Gastroesophageal sphincter (tissue), 4 donors: ENCODE results near the gene SLC18A3. TPM values are rescaled to one million over a fixed set of nuclear protein-coding genes. Genes with fewer than 3 reads are reported as not detected.
A peak's percentile ranks its signal among the peaks of the same experiment; 100 is the strongest.

Source experiments
- ATAC-seq: fragments of 150-250 bp; one replicate; pipeline ENCODE4 v1.9.1; 2016; ENCODE audit warnings: mild to moderate bottlenecking, moderate library complexity
- H3K27ac ChIP-seq, 4 donors: fragments of 200-600 bp; sonication (generic) in 3 of 4; 1 replicate in 3 of 4; 2 replicates in 1 of 4; pipeline ENCODE4 v1.5.1; 2016 to 2019
- H3K27me3 ChIP-seq: fragments of 200-600 bp; sonication (generic); one replicate; pipeline ENCODE4 v1.5.1; 2019
- H3K36me3 ChIP-seq, 2 donors: fragments of 200-600 bp; sonication (generic); one replicate each; pipeline ENCODE4 v1.5.1; 2019; ENCODE audit warnings: control low read depth in 1 of 2
- H3K4me1 ChIP-seq, 3 donors: fragments of 200-600 bp; sonication (generic); 1 replicate in 2 of 3; 2 replicates in 1 of 3; pipeline ENCODE4 v1.5.1; 2016 to 2019; ENCODE audit warnings: control low read depth in 2 of 3
- H3K4me3 ChIP-seq, 2 donors: fragments of 200-600 bp; sonication (generic); one replicate each; pipeline ENCODE4 v1.5.1; 2019; ENCODE audit warnings: mild to moderate bottlenecking in 1 of 2, moderate library complexity in 1 of 2
- H3K9me3 ChIP-seq, 3 donors: fragments of 200-600 bp; sonication (generic); one replicate each; pipeline ENCODE4 v1.5.1; 2017 to 2019; ENCODE audit warnings: control low read depth in 2 of 3
- CTCF ChIP-seq, 4 experiments: fragments of 200-600 bp in 2 of 4; fragments of 450-650 bp in 2 of 4; sonication (generic) in 1 of 4; IDR thresholded peaks; one replicate each; pipeline ENCODE4 v1.5.1; 2017 to 2019; ENCODE audit warnings: antibody characterized with exemption in 4 of 4, mild to moderate bottlenecking in 2 of 4, moderate library complexity in 2 of 4
- EP300 ChIP-seq: sonication (generic); formaldehyde crosslinking; IDR thresholded peaks from one replicate; pipeline ENCODE4 v1.6.1; 2017; ENCODE audit warnings: antibody characterized with exemption, mild to moderate bottlenecking
- POLR2A ChIP-seq, 2 donors: fragments of 450-650 bp; IDR thresholded peaks; one replicate each; pipeline ENCODE4 v1.6.1; 2017; ENCODE audit warnings: antibody characterized with exemption in 2 of 2, mild to moderate bottlenecking in 2 of 2, moderate library complexity in 1 of 2
- POLR2AphosphoS5 ChIP-seq: sonication (generic); formaldehyde crosslinking; IDR thresholded peaks from one replicate; pipeline ENCODE4 v1.6.1; 2017; ENCODE audit warnings: antibody characterized with exemption
- WGBS, 2 donors: methylation state at CpG; one replicate each; pipeline ENCODE4 v1.1.5; 2018; ENCODE audit warnings: low coverage in 1 of 2; 5-methylcytosine and 5-hydroxymethylcytosine counted together
- total RNA-seq, 4 donors: library from RNA; depleted of rRNA; stranded (reverse); fragments of >200 nt; gene quantifications; one replicate each; pipeline ENCODE4 v1.1.0, GENCODE V29; 2016

Gene SLC18A3
- total RNA-seq, 4 donors from 2014 or later, result 0.12 to 1.7 (median 1.5) TPM; not detected in 1

DNA sequence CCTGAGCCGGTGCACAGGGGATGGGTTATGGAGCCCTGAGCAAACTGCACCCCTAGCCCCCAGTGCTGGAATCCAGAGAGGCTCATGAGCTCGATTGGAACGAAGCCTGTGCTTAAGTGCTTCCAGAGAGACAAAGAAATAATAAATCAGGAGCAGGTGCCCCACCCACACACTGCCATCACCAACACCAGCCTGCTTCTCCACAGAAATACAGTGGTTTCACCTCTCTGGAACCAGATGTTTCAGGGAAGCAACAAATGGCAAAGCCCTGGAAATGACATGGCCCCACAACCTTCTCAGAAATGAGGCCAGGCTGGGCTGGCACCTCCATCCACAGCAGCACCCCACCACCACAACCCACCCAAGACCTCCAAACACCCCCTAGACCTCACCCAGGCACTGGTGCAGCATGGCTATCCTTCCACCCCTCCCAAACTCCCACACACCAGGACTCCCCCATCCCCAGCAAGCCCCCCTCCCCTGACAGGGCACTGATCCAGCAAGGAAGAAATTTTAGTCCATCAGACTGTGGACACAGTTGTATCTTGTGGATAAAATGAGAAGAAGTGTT lies 4.1 kb upstream of the SLC18A3 start:
- ATAC-seq, result no peak
- H3K4me1 ChIP-seq, result peaks cover 0 to 20% (median 11%) of the 10 kb centered on the region in 3 donors
- H3K36me3 ChIP-seq, result no peaks in the 10 kb centered on the region
- peaks cover 98% of the 10 kb centered on the region for H3K27me3 ChIP-seq
- no peak for TF ChIP-seq CTCF (IDR thresholded peaks at IDR 0.05)
- no peak overlapping the region for H3K27ac ChIP-seq
- WGBS, 2 donors, result 10% methylated on average over 2 of the region's 3 CpGs; no CpG with 5 or more reads in 1 of the 2 donors
- H3K9me3 ChIP-seq, result no peaks in the 10 kb centered on the region
- no peak overlapping the region for H3K4me3 ChIP-seq

DNA sequence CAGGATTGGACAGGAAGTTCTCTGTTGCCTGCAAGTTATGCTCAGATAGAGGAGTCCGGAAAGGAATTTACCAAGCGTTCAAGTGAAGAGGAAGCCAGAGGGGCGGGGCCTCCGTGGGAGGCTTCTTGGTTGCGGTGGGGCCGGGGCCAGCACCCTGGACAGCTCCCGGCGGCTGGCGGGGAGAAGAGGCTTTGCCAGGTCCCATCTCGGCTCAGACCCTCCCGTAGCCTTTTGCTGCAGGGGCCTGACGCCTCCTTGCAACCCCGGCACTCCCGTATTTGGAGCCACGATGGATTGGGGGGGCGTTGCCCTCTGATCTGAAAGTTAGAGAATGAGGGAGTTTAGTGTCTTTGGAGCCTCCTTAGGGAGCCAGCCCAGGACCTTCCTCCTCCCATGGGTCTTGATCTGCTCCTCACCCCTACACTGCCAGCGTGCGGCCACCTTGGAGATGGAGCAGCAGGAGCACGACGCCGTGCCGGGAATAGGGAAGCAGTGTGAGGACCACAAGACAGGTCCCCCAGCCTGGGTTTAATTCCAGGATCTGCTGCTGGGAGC lies 3.1 kb upstream of the SLC18A3 start:
- WGBS, 2 donors, result 0 to 3% methylated on average over 1 to 8 of the region's 22 CpGs

DNA sequence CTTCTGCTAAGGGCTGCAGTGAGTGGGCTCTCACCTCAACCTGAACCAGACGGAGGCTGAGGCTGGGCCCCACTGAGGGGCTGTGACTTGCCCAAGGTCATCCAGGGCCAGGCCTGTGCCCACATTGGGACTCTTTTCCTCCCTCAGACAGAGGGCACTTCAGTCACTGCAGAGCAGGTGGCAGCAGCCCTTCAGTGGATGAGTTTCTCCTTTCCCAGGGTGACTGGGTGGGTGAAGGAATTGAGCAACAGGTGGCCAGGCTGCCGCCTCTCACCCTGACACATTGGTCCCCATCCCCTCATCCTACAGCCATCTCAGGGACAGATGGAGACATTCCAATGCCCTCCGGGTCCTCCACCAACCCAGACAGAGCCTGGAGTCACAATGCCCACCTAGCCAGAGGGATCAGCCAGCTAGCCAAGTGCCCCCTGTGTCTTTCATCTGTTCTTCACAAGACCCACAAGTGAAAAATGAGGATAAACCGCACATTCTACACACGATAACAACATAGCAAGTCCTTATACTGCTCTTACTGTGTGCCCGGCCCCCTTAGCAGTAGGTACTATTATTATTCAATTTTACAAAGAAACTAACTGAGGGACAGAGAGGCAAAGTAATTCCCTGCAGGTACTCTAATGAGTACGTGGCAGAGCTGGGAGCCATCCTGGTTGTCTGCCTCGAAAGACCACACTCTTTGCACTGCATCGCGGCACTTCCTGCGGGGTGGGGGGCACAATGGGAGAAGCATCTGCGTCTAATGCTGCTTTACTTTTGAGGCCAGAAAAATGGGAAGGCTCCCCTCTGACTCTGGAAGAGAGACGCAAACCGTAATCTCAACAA lies 1.7 kb upstream of the SLC18A3 start:
- Histone ChIP-seq H3K4me1 (peaks cover 0 to 31% (median 11%) of the 10 kb centered on the region in 3 donors), H3K9me3 (no peaks in the 10 kb centered on the region), H3K36me3 (no peaks in the 10 kb centered on the region), H3K27ac (no peak overlapping the region), H3K27me3 (peaks cover 99% of the 10 kb centered on the region), H3K4me3 (no peak overlapping the region)
- no peak for ATAC-seq
- no peak for TF ChIP-seq POLR2A (IDR thresholded peaks at IDR 0.05)
- 8 to 12% methylated on average over 4 to 9 of the region's 14 CpGs for WGBS, 2 donors

More for the DNA sequence above, 3.1 kb upstream of the SLC18A3 start:
- H3K4me1 ChIP-seq, result peaks cover 0 to 30% (median 11%) of the 10 kb centered on the region in 3 donors
- no peak overlapping the region for H3K27ac ChIP-seq
- H3K36me3 ChIP-seq, result no peaks in the 10 kb centered on the region
- TF ChIP-seq CTCF (IDR thresholded peaks at IDR 0.05) (no peak), POLR2A (IDR thresholded peaks at IDR 0.05) (no peak), POLR2AphosphoS5 (no peak), EP300 (no peak)
- no peaks in the 10 kb centered on the region for H3K9me3 ChIP-seq
- no peak overlapping the region for H3K4me3 ChIP-seq
- peaks cover 98% of the 10 kb centered on the region for H3K27me3 ChIP-seq
- no peak for ATAC-seq

DNA sequence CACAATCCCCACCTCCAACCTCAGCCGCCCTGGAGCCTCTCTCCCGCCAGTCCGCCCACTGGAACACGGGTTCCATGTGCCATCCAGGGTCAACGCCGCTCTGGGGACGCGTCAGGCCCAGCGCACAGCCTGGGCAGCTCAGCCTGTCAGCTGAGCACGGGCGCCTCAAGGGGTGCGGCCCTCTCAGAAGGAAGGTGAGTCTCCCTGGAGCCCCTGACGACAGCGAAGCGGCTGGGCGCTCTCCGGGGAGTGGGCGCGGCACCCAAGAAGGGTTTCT lies 1.2 kb upstream of the SLC18A3 start:
- Histone ChIP-seq H3K36me3 (no peaks in the 10 kb centered on the region), H3K4me1 (peaks cover 0 to 31% (median 11%) of the 10 kb centered on the region in 3 donors), H3K4me3 (no peak overlapping the region), H3K27ac (no peak overlapping the region), H3K27me3 (peaks cover 100% of the 10 kb centered on the region), H3K9me3 (no peaks in the 10 kb centered on the region)
- TF ChIP-seq POLR2A (IDR thresholded peaks at IDR 0.05) (no peak), CTCF (IDR thresholded peaks at IDR 0.05) (no peak), EP300 (no peak), POLR2AphosphoS5 (no peak)
- 0% methylated on average over 3 of the region's 19 CpGs; no CpG with 5 or more reads in 1 of the 2 donors for WGBS, 2 donors
- ATAC-seq, result no peak

GRCh38 chr10:49609283-49610113 lies 612 bp upstream of the SLC18A3 start:
- WGBS, 2 donors, result 1 to 3% methylated on average over 9 to 14 of the region's 62 CpGs
- H3K27ac ChIP-seq, result no peak overlapping the region
- H3K4me1 ChIP-seq, result peaks cover 0 to 37% (median 11%) of the 10 kb centered on the region in 3 donors
- H3K9me3 ChIP-seq, result no peaks in the 10 kb centered on the region
- peak overlapping the region in 1 of 2 donors; percentile 22 for H3K4me3 ChIP-seq
- H3K27me3 ChIP-seq, result peaks cover 100% of the 10 kb centered on the region
- no peak for ATAC-seq
- TF ChIP-seq POLR2A (IDR thresholded peaks at IDR 0.05), result no peak
- TF ChIP-seq EP300, result no peak
- no peak for TF ChIP-seq POLR2AphosphoS5
- no peak for TF ChIP-seq CTCF (IDR thresholded peaks at IDR 0.05)
- no peaks in the 10 kb centered on the region for H3K36me3 ChIP-seq
